Adrenal gland (tissue), 12 donors: Measurements from ENCODE around the gene SLC11A1. TPM values are rescaled to one million over a fixed set of nuclear protein-coding genes. Genes with fewer than 3 reads are reported as not detected.

Experiments used
- DNase-seq, 7 donors: peaks; one replicate each; pipeline ENCODE4 v3.0.0-alpha.2; 2019 to 2020
- H3K27ac ChIP-seq, 5 donors: fragments of 200-600 bp; sonication (generic) in 4 of 5; 1 replicate in 3 of 5; 2 replicates in 2 of 5; pipeline versions ENCODE4 v1.5.1 to v1.8.0; 2016 to 2020; ENCODE audit warnings: mild to moderate bottlenecking in 1 of 5
- H3K27me3 ChIP-seq: fragments of 200-600 bp; 2 replicates; pipeline ENCODE4 v1.8.0; 2021
- H3K36me3 ChIP-seq, 2 donors: fragments of 200-600 bp; replicated peaks in 1 of 2; 1 replicate in 1 of 2; 2 replicates in 1 of 2; pipeline versions ENCODE4 v1.5.1 to v1.8.0; 2018 to 2022
- H3K4me1 ChIP-seq, 2 donors: fragments of 200-600 bp; replicated peaks in 1 of 2; 1 replicate in 1 of 2; 2 replicates in 1 of 2; pipeline versions ENCODE4 v1.5.1 to v1.8.0; 2018 to 2021
- H3K4me3 ChIP-seq, 4 donors: fragments of 200-600 bp; sonication (generic) in 3 of 4; one replicate each; pipeline ENCODE4 v1.5.1; 2016 to 2018
- H3K9me3 ChIP-seq, 3 donors: fragments of 200-600 bp; sonication (generic) in 1 of 3; replicated peaks in 1 of 3; 1 replicate in 2 of 3; 2 replicates in 1 of 3; pipeline versions ENCODE4 v1.5.1 to v1.8.0; 2016 to 2021
- POLR2A ChIP-seq, 2 donors: fragments of 450-650 bp; IDR thresholded peaks; one replicate each; pipeline ENCODE4 v1.6.1; 2017; ENCODE audit warnings: antibody characterized with exemption in 2 of 2, mild to moderate bottlenecking in 2 of 2, moderate library complexity in 1 of 2
- WGBS, 4 donors: extraction: QIAGEN DNeasy Blood & Tissue Kit in 2 of 4; methylation state at CpG; one replicate each; pipeline versions ENCODE4 v1.1.5 to v1.1.7; 2013 to 2017; 5-methylcytosine and 5-hydroxymethylcytosine counted together
- intact Hi-C, 2 donors: fragments of 100-400 bp; cut with DNase I; formaldehyde crosslinking; loops; one replicate each; pipeline versions ENCODE4 v1.14.1 to v1.15.0; 2022 to 2023
- polyA plus RNA-seq, 3 donors: library from polyadenylated mRNA; stranded (reverse); fragments of 200-250 nt in 2 of 3; fragments of 350-450 nt in 1 of 3; fragmentation: Illumina TruSeq in 1 of 3; extraction: RNeasy Lipid Tissue Mini Kit (QIAGEN cat#74804) in 1 of 3; gene quantifications; one replicate each; pipeline ENCODE4 v1.2.3, GENCODE V29; 2013 to 2014
- total RNA-seq, 9 donors: library from RNA; depleted of rRNA in 4 of 9; stranded (reverse); fragments of >200 nt in 4 of 9; fragments of 120-200 nt in 1 of 9; fragmentation: NEBNext Ultra II Directional in 1 of 9; extraction: Animal tissue kit (Norgen Biotek cat#: 25700) in 1 of 9; gene quantifications; one replicate each; pipeline versions ENCODE4 v1.1.0 to v1.2.4, GENCODE V29; 2013 to 2023
- TF ChIP-seq, protein P1 (sequence below), 6 experiments: fragments of 450-650 bp in 4 of 6; fragments of 200-600 bp in 2 of 6; sonication (generic) in 1 of 6; IDR thresholded peaks; 1 replicate in 5 of 6; 2 replicates in 1 of 6; pipeline versions ENCODE4 v1.5.1 to v1.8.0; 2016 to 2021; ENCODE audit warnings: antibody characterized with exemption in 6 of 6, mild to moderate bottlenecking in 2 of 6, moderate library complexity in 1 of 6
- donor health status: healthy with polysubstance abuse.
- donor health status: Bipolar disorder and iron deficiency.
- donor health status: DM: yes; HTN: yes; CAD: no.
- donor health status: DM: no; HTN: no; CAD: no.
- donor health status: DM: no; HTN: no; CAD: no.
- donor health status: DM: yes; HTN: yes; CAD: no.

The SLC11A1 gene
- total and polyA plus RNA-seq, 12 donors: 1.1 to 89.9 (median 30.9) TPM

DNA sequence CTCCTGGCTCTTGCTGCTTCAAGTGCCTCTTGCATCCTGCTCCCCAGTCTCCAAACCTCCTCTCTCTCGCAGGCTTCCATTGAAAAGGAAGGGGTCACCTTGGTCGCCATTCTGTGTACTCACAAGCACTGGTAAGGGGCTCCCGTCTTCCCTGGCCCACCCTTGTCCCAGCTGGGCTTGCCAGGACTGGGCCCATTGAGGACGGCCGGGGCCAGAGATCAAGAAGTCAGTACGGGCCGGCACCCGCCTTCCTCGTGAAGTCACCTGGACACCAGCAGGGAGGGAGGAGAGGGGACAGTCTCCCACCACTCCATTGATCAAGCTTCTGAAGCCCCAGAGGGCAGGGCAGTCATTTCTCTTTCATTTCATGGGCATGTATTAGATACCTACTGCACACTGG is 41.4 kb upstream of the SLC11A1 start:
- no peak for DNase-seq
- H3K9me3 ChIP-seq: no peaks in the 10 kb centered on the region
- no peak overlapping the region for H3K4me3 ChIP-seq
- intact Hi-C loops: no loop called here
- TF ChIP-seq, protein P1, sequence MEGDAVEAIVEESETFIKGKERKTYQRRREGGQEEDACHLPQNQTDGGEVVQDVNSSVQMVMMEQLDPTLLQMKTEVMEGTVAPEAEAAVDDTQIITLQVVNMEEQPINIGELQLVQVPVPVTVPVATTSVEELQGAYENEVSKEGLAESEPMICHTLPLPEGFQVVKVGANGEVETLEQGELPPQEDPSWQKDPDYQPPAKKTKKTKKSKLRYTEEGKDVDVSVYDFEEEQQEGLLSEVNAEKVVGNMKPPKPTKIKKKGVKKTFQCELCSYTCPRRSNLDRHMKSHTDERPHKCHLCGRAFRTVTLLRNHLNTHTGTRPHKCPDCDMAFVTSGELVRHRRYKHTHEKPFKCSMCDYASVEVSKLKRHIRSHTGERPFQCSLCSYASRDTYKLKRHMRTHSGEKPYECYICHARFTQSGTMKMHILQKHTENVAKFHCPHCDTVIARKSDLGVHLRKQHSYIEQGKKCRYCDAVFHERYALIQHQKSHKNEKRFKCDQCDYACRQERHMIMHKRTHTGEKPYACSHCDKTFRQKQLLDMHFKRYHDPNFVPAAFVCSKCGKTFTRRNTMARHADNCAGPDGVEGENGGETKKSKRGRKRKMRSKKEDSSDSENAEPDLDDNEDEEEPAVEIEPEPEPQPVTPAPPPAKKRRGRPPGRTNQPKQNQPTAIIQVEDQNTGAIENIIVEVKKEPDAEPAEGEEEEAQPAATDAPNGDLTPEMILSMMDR (IDR thresholded peaks at IDR 0.05): no peak
- no peak for TF ChIP-seq POLR2A (IDR thresholded peaks at IDR 0.05)
- no peak overlapping the region for H3K27ac ChIP-seq
- H3K27me3 ChIP-seq: no peaks in the 10 kb centered on the region
- 92 to 96% (median 95%) methylated on average over 4 to 9 of the region's 9 CpGs for WGBS, 4 donors
- H3K36me3 ChIP-seq: peaks cover 0 to 2% of the 10 kb centered on the region in 2 donors
- H3K4me1 ChIP-seq: no peaks in the 10 kb centered on the region

DNA sequence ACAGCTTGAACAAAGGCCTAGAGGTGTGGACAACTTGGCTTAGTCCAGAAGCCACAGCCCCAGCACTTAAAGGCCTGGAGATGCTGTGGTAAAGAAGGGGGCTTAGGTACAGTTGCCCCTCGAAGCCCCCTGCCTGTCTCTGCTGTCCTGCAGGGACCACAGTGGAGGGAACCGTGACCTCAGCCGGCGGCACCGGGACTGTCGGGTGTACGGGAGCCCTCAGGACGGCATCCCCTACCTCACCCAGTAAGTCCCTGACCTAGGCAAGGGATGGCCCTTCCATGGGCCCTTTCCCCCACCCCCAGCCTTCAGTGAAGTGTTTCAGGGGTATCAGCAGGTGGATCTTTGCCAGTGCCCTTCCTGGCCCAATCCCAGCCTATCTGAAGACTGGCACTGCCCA is 40.7 kb upstream of the SLC11A1 start:
- WGBS, 4 donors: 94 to 97% (median 96%) methylated on average over 6 to 8 of the region's 8 CpGs
- Histone ChIP-seq H3K4me3 (no peak overlapping the region), H3K27ac (no peak overlapping the region), H3K27me3 (no peaks in the 10 kb centered on the region), H3K36me3 (peaks cover 0 to 7% of the 10 kb centered on the region in 2 donors), H3K9me3 (no peaks in the 10 kb centered on the region), H3K4me1 (no peaks in the 10 kb centered on the region)
- intact Hi-C loops: no loop called here
- DNase-seq: no peak
- TF ChIP-seq POLR2A (IDR thresholded peaks at IDR 0.05): no peak
- TF ChIP-seq, protein P1 (IDR thresholded peaks at IDR 0.05): no peak

DNA sequence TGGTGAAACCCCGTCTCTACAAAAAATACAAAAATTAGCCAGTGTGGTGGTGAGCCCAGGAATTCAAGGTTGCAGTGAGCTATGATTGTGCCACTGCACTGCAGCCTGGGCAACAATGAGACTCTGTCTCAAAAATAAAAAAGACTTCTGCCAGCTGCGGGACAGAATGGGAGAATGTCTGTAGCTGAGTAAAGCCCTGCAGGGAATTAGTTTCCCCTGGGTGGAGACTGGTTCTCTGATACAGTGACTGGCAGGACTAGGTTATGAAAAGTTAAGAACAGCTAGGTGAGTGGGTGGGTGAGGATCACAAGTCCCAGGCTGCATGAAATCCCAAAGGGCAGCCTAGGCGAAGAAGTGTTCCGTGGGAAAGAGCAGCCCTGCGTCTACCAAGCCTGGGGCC is 39.2 kb upstream of the SLC11A1 start:
- peaks cover 0 to 7% of the 10 kb centered on the region in 2 donors for H3K36me3 ChIP-seq
- TF ChIP-seq, protein P1 (IDR thresholded peaks at IDR 0.05): no peak
- TF ChIP-seq POLR2A (IDR thresholded peaks at IDR 0.05): no peak
- H3K4me3 ChIP-seq: no peak overlapping the region
- 91 to 98% (median 94%) methylated on average over 3 to 5 of the region's 5 CpGs for WGBS, 4 donors
- no peak overlapping the region for H3K27ac ChIP-seq
- intact Hi-C loops: no loop called here
- H3K9me3 ChIP-seq: no peaks in the 10 kb centered on the region
- H3K4me1 ChIP-seq: no peaks in the 10 kb centered on the region
- no peaks in the 10 kb centered on the region for H3K27me3 ChIP-seq
- no peak for DNase-seq

DNA sequence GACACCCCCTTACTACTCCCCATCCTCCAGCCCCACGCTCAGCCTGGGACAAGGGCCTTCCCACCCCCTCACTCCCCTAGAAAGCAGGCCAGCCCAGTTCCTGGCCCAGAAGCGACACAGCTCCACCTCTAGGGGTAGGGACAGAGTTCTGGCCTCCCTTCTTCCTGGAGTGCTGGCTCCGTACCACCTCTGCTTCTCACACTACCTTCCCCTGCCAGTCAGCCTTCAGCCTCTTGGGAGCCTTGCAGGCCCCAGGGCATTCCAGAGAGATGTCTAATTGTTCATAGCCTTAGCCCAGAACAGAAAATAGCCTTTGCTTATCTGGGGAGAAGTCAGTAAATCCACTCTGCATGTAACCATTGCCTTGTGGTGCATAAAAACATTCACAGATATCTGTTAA is 38.5 kb upstream of the SLC11A1 start:
- Histone ChIP-seq H3K27ac (no peak overlapping the region), H3K27me3 (no peaks in the 10 kb centered on the region), H3K36me3 (peaks cover 0 to 7% of the 10 kb centered on the region in 2 donors), H3K4me3 (no peak overlapping the region), H3K4me1 (no peaks in the 10 kb centered on the region), H3K9me3 (no peaks in the 10 kb centered on the region)
- DNase-seq: no peak
- TF ChIP-seq, protein P1 (IDR thresholded peaks at IDR 0.05): no peak
- TF ChIP-seq POLR2A (IDR thresholded peaks at IDR 0.05): no peak
- WGBS, 4 donors: 87 to 100% (median 90%) methylated on average over 2 to 3 of the region's 3 CpGs
- intact Hi-C loops: no loop called here
